GM23338 (cell line): Measurements from ENCODE around the gene CLSTN2. TPM values are rescaled to one million over a fixed set of nuclear protein-coding genes. Genes with fewer than 3 reads are reported as not detected.

ENCODE experiments used
- ATAC-seq: fragments of 200-7000 bp; cut with Tn5 transposase; 3 replicates; pipeline ENCODE4 v1.9.1; 2020
- DNase-seq: peaks from one replicate; pipeline ENCODE4 v3.0.0-alpha.2; 2015; ENCODE audit warnings: low spot score
- H2AFZ ChIP-seq: fragments of 200-600 bp; sonication (generic); 2 replicates; pipeline ENCODE4 v1.8.0; 2016; ENCODE audit warnings: antibody characterized with exemption, mild to moderate bottlenecking, moderate library complexity
- H3F3A ChIP-seq: fragments of 200-600 bp; sonication (generic); replicated peaks from 2 replicates; pipeline ENCODE4 v1.8.0; 2017; ENCODE audit warnings: antibody characterized with exemption, mixed run types, low read depth
- H3K27ac ChIP-seq: fragments of 200-600 bp; sonication (generic); 2 replicates; pipeline ENCODE4 v1.6.1; 2016; ENCODE audit warnings: low read depth
- H3K27me3 ChIP-seq: fragments of 200-600 bp; sonication (generic); 2 replicates; pipeline ENCODE4 v1.8.0; 2016; ENCODE audit warnings: mild to moderate bottlenecking, mixed run types, moderate library complexity; ENCODE audit not compliant: insufficient read depth
- H3K36me3 ChIP-seq: fragments of 200-600 bp; sonication (generic); 2 replicates; pipeline ENCODE4 v1.8.0; 2016; ENCODE audit warnings: mild to moderate bottlenecking; ENCODE audit not compliant: insufficient read depth
- H3K4me1 ChIP-seq: fragments of 200-600 bp; sonication (generic); 2 replicates; pipeline ENCODE4 v1.8.0; 2016; ENCODE audit warnings: mild to moderate bottlenecking, moderate library complexity; ENCODE audit not compliant: insufficient read depth
- H3K4me2 ChIP-seq: fragments of 200-600 bp; sonication (generic); 2 replicates; pipeline ENCODE4 v1.7.1; 2017; ENCODE audit warnings: mixed run types
- H3K4me3 ChIP-seq: fragments of 200-600 bp; sonication (generic); 2 replicates; pipeline ENCODE4 v1.6.1; 2016; ENCODE audit warnings: mixed run types
- H3K79me2 ChIP-seq: fragments of 200-600 bp; sonication (generic); replicated peaks from 2 replicates; pipeline ENCODE4 v1.8.0; 2017; ENCODE audit warnings: mild to moderate bottlenecking; ENCODE audit not compliant: insufficient read depth
- H3K9me2 ChIP-seq: fragments of 200-600 bp; sonication (generic); 2 replicates; pipeline ENCODE4 v1.8.0; 2017; ENCODE audit not compliant: insufficient read depth
- H4K20me1 ChIP-seq: fragments of 200-600 bp; sonication (generic); replicated peaks from 2 replicates; pipeline ENCODE4 v1.8.0; 2017; ENCODE audit warnings: mild to moderate bottlenecking; ENCODE audit not compliant: insufficient read depth
- H3K27ac Mint-ChIP-seq: 2 replicates; pipeline ENCODE4 v1.8.0; 2020; ENCODE audit warnings: inconsistent platforms, mild to moderate bottlenecking, moderate library complexity, mixed read lengths
- H3K27me3 Mint-ChIP-seq: 3 replicates; pipeline ENCODE4 v1.8.0; 2022; ENCODE audit warnings: low read depth, mild to moderate bottlenecking, moderate library complexity, mixed read lengths, inconsistent platforms; ENCODE audit not compliant: insufficient read depth, poor library complexity
- H3K36me3 Mint-ChIP-seq: 3 replicates; pipeline ENCODE4 v1.8.0; 2021; ENCODE audit warnings: low read depth, mild to moderate bottlenecking, inconsistent platforms, moderate library complexity, mixed read lengths
- H3K4me1 Mint-ChIP-seq: 3 replicates; pipeline ENCODE4 v1.8.0; 2020; ENCODE audit warnings: mild to moderate bottlenecking, inconsistent platforms, mixed read lengths
- H3K4me3 Mint-ChIP-seq: 3 replicates; pipeline ENCODE4 v1.8.0; 2021; ENCODE audit warnings: moderate library complexity, mild to moderate bottlenecking, inconsistent platforms, mixed read lengths
- H3K9me3 Mint-ChIP-seq: 3 replicates; pipeline ENCODE4 v1.8.0; 2020; ENCODE audit warnings: moderate library complexity, mild to moderate bottlenecking, inconsistent platforms, mixed read lengths
- CREB1 ChIP-seq: fragments of 250-450 bp; sonication (Bioruptor Pico); IDR thresholded peaks from 2 replicates; pipeline ENCODE4 v1.5.0; 2020; ENCODE audit warnings: low read depth, mild to moderate bottlenecking, moderate library complexity
- ETS1 ChIP-seq: IDR thresholded peaks from 2 replicates; pipeline ENCODE4 v1.6.1; 2016; ENCODE audit warnings: antibody characterized with exemption
- EZH2 ChIP-seq: fragments of 200-600 bp; sonication (generic); IDR thresholded peaks from one replicate; pipeline ENCODE4 v1.8.0; 2017; ENCODE audit warnings: antibody characterized with exemption, mild to moderate bottlenecking, low read depth; ENCODE audit not compliant: unreplicated experiment
- EZH2phosphoT487 ChIP-seq: fragments of 200-600 bp; sonication (generic); IDR thresholded peaks from one replicate; pipeline ENCODE4 v1.8.1; 2018; ENCODE audit warnings: antibody characterized with exemption; ENCODE audit not compliant: unreplicated experiment
- JUNB ChIP-seq: IDR thresholded peaks from one replicate; pipeline ENCODE4 v1.6.1; 2016; ENCODE audit warnings: antibody characterized with exemption; ENCODE audit not compliant: unreplicated experiment
- NANOG ChIP-seq: IDR thresholded peaks from 2 replicates; pipeline ENCODE4 v1.6.1; 2016; ENCODE audit warnings: antibody characterized with exemption, borderline replicate concordance
- POLR2AphosphoS5 ChIP-seq: IDR thresholded peaks from 2 replicates; pipeline ENCODE4 v1.6.1; 2016; ENCODE audit warnings: antibody characterized with exemption, low read depth
- REST ChIP-seq: IDR thresholded peaks from one replicate; pipeline ENCODE4 v1.6.1; 2018; ENCODE audit warnings: antibody characterized with exemption; ENCODE audit not compliant: unreplicated experiment
- STAT1 ChIP-seq: IDR thresholded peaks from one replicate; pipeline ENCODE4 v1.6.1; 2016; ENCODE audit warnings: antibody characterized with exemption; ENCODE audit not compliant: unreplicated experiment
- ZNF114 ChIP-seq: fragments of 250-450 bp; sonication (Bioruptor Pico); IDR thresholded peaks from 2 replicates; pipeline ENCODE4 v1.5.0; 2020; ENCODE audit warnings: mild to moderate bottlenecking, moderate library complexity
- ZNF331 ChIP-seq: fragments of 250-450 bp; sonication (Bioruptor Pico); IDR thresholded peaks from 2 replicates; pipeline ENCODE4 v1.5.0; 2020; ENCODE audit warnings: low read depth, mild to moderate bottlenecking, moderate library complexity
- polyA plus RNA-seq: library from polyadenylated mRNA; unstranded; fragments of >200 nt; fragmentation: Nextera tagmentation; extraction: Ambion mirVana; gene quantifications from 2 replicates; pipeline ENCODE4 v1.2.1, GENCODE V29; 2016
- total RNA-seq: library from RNA; depleted of rRNA; stranded (reverse); fragments of >200 nt; shearing (Covaris generic); gene quantifications from 2 replicates; pipeline ENCODE4 v1.2.3, GENCODE V29; 2014
- TF ChIP-seq, protein P1 (sequence below), 2 experiments: fragments of 200-600 bp in 1 of 2; sonication (generic) in 1 of 2; conservative IDR thresholded peaks; 2 replicates each; pipeline versions ENCODE4 v1.5.1 to v1.6.1; 2016 to 2017; ENCODE audit warnings: antibody characterized with exemption in 2 of 2, low read depth in 2 of 2, mild to moderate bottlenecking in 2 of 2, moderate library complexity in 1 of 2
- TF ChIP-seq, protein P2 (sequence below): fragments of 250-450 bp; sonication (Bioruptor Pico); IDR thresholded peaks from 2 replicates; pipeline ENCODE4 v1.5.0; 2020; ENCODE audit warnings: mild to moderate bottlenecking, moderate library complexity

Gene CLSTN2
- total and polyA plus RNA-seq, 2 experiments from 2014 or later, result 0.11 to 0.83 TPM

GRCh38 chr3:140274429-140274828 lies 339.4 kb downstream of the CLSTN2 start:
- no peak for TF ChIP-seq JUNB
- TF ChIP-seq REST, result no peak
- TF ChIP-seq ETS1, result no peak
- no peak for TF ChIP-seq STAT1
- no peak for TF ChIP-seq EZH2phosphoT487
- TF ChIP-seq CREB1 (CRISPR knock-in tag), result no peak
- TF ChIP-seq ZNF331 (CRISPR knock-in tag), result no peak
- TF ChIP-seq ZNF114 (CRISPR knock-in tag), result no peak
- TF ChIP-seq, protein P1, sequence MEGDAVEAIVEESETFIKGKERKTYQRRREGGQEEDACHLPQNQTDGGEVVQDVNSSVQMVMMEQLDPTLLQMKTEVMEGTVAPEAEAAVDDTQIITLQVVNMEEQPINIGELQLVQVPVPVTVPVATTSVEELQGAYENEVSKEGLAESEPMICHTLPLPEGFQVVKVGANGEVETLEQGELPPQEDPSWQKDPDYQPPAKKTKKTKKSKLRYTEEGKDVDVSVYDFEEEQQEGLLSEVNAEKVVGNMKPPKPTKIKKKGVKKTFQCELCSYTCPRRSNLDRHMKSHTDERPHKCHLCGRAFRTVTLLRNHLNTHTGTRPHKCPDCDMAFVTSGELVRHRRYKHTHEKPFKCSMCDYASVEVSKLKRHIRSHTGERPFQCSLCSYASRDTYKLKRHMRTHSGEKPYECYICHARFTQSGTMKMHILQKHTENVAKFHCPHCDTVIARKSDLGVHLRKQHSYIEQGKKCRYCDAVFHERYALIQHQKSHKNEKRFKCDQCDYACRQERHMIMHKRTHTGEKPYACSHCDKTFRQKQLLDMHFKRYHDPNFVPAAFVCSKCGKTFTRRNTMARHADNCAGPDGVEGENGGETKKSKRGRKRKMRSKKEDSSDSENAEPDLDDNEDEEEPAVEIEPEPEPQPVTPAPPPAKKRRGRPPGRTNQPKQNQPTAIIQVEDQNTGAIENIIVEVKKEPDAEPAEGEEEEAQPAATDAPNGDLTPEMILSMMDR (conservative IDR thresholded peaks at IDR 0.05; ENCODE audit: low read depth in 2 of 2), result no peak
- TF ChIP-seq, protein P2, sequence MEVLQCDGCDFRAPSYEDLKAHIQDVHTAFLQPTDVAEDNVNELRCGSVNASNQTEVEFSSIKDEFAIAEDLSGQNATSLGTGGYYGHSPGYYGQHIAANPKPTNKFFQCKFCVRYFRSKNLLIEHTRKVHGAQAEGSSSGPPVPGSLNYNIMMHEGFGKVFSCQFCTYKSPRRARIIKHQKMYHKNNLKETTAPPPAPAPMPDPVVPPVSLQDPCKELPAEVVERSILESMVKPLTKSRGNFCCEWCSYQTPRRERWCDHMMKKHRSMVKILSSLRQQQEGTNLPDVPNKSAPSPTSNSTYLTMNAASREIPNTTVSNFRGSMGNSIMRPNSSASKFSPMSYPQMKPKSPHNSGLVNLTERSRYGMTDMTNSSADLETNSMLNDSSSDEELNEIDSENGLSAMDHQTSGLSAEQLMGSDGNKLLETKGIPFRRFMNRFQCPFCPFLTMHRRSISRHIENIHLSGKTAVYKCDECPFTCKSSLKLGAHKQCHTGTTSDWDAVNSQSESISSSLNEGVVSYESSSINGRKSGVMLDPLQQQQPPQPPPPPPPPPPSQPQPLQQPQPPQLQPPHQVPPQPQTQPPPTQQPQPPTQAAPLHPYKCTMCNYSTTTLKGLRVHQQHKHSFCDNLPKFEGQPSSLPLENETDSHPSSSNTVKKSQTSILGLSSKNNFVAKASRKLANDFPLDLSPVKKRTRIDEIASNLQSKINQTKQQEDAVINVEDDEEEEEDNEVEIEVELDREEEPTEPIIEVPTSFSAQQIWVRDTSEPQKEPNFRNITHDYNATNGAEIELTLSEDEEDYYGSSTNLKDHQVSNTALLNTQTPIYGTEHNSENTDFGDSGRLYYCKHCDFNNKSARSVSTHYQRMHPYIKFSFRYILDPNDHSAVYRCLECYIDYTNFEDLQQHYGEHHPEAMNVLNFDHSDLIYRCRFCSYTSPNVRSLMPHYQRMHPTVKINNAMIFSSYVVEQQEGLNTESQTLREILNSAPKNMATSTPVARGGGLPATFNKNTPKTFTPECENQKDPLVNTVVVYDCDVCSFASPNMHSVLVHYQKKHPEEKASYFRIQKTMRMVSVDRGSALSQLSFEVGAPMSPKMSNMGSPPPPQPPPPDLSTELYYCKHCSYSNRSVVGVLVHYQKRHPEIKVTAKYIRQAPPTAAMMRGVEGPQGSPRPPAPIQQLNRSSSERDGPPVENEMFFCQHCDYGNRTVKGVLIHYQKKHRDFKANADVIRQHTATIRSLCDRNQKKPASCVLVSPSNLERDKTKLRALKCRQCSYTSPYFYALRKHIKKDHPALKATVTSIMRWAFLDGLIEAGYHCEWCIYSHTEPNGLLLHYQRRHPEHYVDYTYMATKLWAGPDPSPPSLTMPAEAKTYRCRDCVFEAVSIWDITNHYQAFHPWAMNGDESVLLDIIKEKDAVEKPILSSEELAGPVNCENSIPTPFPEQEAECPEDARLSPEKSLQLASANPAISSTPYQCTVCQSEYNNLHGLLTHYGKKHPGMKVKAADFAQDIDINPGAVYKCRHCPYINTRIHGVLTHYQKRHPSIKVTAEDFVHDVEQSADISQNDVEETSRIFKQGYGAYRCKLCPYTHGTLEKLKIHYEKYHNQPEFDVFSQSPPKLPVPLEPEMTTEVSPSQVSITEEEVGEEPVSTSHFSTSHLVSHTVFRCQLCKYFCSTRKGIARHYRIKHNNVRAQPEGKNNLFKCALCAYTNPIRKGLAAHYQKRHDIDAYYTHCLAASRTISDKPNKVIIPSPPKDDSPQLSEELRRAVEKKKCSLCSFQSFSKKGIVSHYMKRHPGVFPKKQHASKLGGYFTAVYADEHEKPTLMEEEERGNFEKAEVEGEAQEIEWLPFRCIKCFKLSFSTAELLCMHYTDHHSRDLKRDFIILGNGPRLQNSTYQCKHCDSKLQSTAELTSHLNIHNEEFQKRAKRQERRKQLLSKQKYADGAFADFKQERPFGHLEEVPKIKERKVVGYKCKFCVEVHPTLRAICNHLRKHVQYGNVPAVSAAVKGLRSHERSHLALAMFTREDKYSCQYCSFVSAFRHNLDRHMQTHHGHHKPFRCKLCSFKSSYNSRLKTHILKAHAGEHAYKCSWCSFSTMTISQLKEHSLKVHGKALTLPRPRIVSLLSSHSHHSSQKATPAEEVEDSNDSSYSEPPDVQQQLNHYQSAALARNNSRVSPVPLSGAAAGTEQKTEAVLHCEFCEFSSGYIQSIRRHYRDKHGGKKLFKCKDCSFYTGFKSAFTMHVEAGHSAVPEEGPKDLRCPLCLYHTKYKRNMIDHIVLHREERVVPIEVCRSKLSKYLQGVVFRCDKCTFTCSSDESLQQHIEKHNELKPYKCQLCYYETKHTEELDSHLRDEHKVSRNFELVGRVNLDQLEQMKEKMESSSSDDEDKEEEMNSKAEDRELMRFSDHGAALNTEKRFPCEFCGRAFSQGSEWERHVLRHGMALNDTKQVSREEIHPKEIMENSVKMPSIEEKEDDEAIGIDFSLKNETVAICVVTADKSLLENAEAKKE (CRISPR knock-in tag), result no peak
- TF ChIP-seq NANOG, result no peak
- no peak for TF ChIP-seq EZH2
- TF ChIP-seq POLR2AphosphoS5, result no peak

More at GRCh38 chr3:140274429-140274828, 339.4 kb downstream of the CLSTN2 start:
- H4K20me1 ChIP-seq, result no peaks in the 10 kb centered on the region
- peaks cover 9% of the 10 kb centered on the region; the same call in 1 of the 2 replicates for H3K9me2 ChIP-seq
- no peaks in the 10 kb centered on the region for H3K79me2 ChIP-seq
- H3K27ac Mint-ChIP-seq, result no peak overlapping the region
- no peaks in the 10 kb centered on the region for H3K36me3 Mint-ChIP-seq
- H3K4me2 ChIP-seq, result no peak overlapping the region
- no peaks in the 10 kb centered on the region for H3F3A ChIP-seq
- H3K4me1 Mint-ChIP-seq, result no peaks in the 10 kb centered on the region; the same call in 2 of the 3 replicates
- no peaks in the 10 kb centered on the region for H3K36me3 ChIP-seq
- H3K9me3 Mint-ChIP-seq, result no peaks in the 10 kb centered on the region; the same call in 2 of the 3 replicates
- no peaks in the 10 kb centered on the region for H3K27me3 ChIP-seq
- no peak overlapping the region for H2AFZ ChIP-seq
- no peak overlapping the region for H3K4me3 ChIP-seq
- ATAC-seq (no peak), DNase-seq (no peak)
- peaks cover 12% of the 10 kb centered on the region for H3K27me3 Mint-ChIP-seq
- no peak overlapping the region for H3K27ac ChIP-seq
- H3K4me3 Mint-ChIP-seq, result no peak overlapping the region
- no peaks in the 10 kb centered on the region for H3K4me1 ChIP-seq
